ENCODE measurements around the gene MYCT1. TPM values are rescaled to one million over a fixed set of nuclear protein-coding genes. Genes with fewer than 3 reads are reported as not detected.

Gene MYCT1
- total and polyA plus RNA-seq, 2 experiments from 2014 or later = 1.9 to 2.5 TPM

- peak overlapping the region; percentile 44 for H3K27ac Mint-ChIP-seq
- no peaks in the 10 kb centered on the region for H3K9me3 Mint-ChIP-seq
- peaks cover 9% of the 10 kb centered on the region for H3K4me1 Mint-ChIP-seq
- H3K79me2 ChIP-seq (replicated peaks; ENCODE audit: insufficient read depth) = no peaks in the 10 kb centered on the region
- H3K4me3 Mint-ChIP-seq = no peak overlapping the region
- no peaks in the 10 kb centered on the region for H3F3A ChIP-seq (replicated peaks; ENCODE audit: low read depth)
- no peaks in the 10 kb centered on the region for H3K36me3 ChIP-seq (ENCODE audit: insufficient read depth)
- H2AFZ ChIP-seq = peak overlapping the region; percentile 53; the same call in 1 of the 2 replicates
- DNase-seq (ENCODE audit: low spot score) (no peak), ATAC-seq (no peak)
- H3K27me3 Mint-ChIP-seq (ENCODE audit: insufficient read depth, low read depth, poor library complexity) = no peaks in the 10 kb centered on the region
- H3K4me3 ChIP-seq = no peak overlapping the region
- H3K4me1 ChIP-seq (ENCODE audit: insufficient read depth) = peaks cover 18% of the 10 kb centered on the region
- H3K4me2 ChIP-seq = no peak overlapping the region
- H3K9me2 ChIP-seq (ENCODE audit: insufficient read depth) = no peaks in the 10 kb centered on the region
- no peaks in the 10 kb centered on the region for H3K27me3 ChIP-seq (ENCODE audit: insufficient read depth)
- no peaks in the 10 kb centered on the region for H4K20me1 ChIP-seq (replicated peaks; ENCODE audit: insufficient read depth)
- H3K36me3 Mint-ChIP-seq (ENCODE audit: low read depth) = no peaks in the 10 kb centered on the region
- no peak overlapping the region for H3K27ac ChIP-seq (ENCODE audit: low read depth)
- TF ChIP-seq STAT1 (IDR thresholded peaks at IDR 0.05; ENCODE audit: unreplicated experiment) (no peak), EZH2 (IDR thresholded peaks at IDR 0.05; ENCODE audit: low read depth, unreplicated experiment) (no peak), CTCF (conservative IDR thresholded peaks at IDR 0.05; ENCODE audit: low read depth in 2 of 2) (no peak), JUNB (IDR thresholded peaks at IDR 0.05; ENCODE audit: unreplicated experiment) (no peak), NANOG (IDR thresholded peaks at IDR 0.05; ENCODE audit: borderline replicate concordance) (no peak), REST (IDR thresholded peaks at IDR 0.05; ENCODE audit: unreplicated experiment) (no peak), ZNF114 (CRISPR knock-in tag; IDR thresholded peaks at IDR 0.05) (no peak), ZNF331 (CRISPR knock-in tag; IDR thresholded peaks at IDR 0.05; ENCODE audit: low read depth) (no peak), POLR2AphosphoS5 (IDR thresholded peaks at IDR 0.05; ENCODE audit: low read depth) (no peak), EZH2phosphoT487 (IDR thresholded peaks at IDR 0.05; ENCODE audit: unreplicated experiment) (no peak)
- TF ChIP-seq, protein P1, sequence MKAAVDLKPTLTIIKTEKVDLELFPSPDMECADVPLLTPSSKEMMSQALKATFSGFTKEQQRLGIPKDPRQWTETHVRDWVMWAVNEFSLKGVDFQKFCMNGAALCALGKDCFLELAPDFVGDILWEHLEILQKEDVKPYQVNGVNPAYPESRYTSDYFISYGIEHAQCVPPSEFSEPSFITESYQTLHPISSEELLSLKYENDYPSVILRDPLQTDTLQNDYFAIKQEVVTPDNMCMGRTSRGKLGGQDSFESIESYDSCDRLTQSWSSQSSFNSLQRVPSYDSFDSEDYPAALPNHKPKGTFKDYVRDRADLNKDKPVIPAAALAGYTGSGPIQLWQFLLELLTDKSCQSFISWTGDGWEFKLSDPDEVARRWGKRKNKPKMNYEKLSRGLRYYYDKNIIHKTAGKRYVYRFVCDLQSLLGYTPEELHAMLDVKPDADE (IDR thresholded peaks at IDR 0.05) = no peak
- TF ChIP-seq, protein P2, sequence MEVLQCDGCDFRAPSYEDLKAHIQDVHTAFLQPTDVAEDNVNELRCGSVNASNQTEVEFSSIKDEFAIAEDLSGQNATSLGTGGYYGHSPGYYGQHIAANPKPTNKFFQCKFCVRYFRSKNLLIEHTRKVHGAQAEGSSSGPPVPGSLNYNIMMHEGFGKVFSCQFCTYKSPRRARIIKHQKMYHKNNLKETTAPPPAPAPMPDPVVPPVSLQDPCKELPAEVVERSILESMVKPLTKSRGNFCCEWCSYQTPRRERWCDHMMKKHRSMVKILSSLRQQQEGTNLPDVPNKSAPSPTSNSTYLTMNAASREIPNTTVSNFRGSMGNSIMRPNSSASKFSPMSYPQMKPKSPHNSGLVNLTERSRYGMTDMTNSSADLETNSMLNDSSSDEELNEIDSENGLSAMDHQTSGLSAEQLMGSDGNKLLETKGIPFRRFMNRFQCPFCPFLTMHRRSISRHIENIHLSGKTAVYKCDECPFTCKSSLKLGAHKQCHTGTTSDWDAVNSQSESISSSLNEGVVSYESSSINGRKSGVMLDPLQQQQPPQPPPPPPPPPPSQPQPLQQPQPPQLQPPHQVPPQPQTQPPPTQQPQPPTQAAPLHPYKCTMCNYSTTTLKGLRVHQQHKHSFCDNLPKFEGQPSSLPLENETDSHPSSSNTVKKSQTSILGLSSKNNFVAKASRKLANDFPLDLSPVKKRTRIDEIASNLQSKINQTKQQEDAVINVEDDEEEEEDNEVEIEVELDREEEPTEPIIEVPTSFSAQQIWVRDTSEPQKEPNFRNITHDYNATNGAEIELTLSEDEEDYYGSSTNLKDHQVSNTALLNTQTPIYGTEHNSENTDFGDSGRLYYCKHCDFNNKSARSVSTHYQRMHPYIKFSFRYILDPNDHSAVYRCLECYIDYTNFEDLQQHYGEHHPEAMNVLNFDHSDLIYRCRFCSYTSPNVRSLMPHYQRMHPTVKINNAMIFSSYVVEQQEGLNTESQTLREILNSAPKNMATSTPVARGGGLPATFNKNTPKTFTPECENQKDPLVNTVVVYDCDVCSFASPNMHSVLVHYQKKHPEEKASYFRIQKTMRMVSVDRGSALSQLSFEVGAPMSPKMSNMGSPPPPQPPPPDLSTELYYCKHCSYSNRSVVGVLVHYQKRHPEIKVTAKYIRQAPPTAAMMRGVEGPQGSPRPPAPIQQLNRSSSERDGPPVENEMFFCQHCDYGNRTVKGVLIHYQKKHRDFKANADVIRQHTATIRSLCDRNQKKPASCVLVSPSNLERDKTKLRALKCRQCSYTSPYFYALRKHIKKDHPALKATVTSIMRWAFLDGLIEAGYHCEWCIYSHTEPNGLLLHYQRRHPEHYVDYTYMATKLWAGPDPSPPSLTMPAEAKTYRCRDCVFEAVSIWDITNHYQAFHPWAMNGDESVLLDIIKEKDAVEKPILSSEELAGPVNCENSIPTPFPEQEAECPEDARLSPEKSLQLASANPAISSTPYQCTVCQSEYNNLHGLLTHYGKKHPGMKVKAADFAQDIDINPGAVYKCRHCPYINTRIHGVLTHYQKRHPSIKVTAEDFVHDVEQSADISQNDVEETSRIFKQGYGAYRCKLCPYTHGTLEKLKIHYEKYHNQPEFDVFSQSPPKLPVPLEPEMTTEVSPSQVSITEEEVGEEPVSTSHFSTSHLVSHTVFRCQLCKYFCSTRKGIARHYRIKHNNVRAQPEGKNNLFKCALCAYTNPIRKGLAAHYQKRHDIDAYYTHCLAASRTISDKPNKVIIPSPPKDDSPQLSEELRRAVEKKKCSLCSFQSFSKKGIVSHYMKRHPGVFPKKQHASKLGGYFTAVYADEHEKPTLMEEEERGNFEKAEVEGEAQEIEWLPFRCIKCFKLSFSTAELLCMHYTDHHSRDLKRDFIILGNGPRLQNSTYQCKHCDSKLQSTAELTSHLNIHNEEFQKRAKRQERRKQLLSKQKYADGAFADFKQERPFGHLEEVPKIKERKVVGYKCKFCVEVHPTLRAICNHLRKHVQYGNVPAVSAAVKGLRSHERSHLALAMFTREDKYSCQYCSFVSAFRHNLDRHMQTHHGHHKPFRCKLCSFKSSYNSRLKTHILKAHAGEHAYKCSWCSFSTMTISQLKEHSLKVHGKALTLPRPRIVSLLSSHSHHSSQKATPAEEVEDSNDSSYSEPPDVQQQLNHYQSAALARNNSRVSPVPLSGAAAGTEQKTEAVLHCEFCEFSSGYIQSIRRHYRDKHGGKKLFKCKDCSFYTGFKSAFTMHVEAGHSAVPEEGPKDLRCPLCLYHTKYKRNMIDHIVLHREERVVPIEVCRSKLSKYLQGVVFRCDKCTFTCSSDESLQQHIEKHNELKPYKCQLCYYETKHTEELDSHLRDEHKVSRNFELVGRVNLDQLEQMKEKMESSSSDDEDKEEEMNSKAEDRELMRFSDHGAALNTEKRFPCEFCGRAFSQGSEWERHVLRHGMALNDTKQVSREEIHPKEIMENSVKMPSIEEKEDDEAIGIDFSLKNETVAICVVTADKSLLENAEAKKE (CRISPR knock-in tag; IDR thresholded peaks at IDR 0.05) = no peak
Observed at GRCh38 chr6:152700427-152700826, 2.7 kb downstream of the MYCT1 start.
